Measurements from ENCODE around the gene LRRC71. TPM values are rescaled to one million over a fixed set of nuclear protein-coding genes. Genes with fewer than 3 reads are reported as not detected.
A peak's percentile ranks its signal among the peaks of the same experiment; 100 is the strongest.

Gene LRRC71
- total and polyA plus RNA-seq, 2 donors from 2014 or later = 0.19 to 0.50 TPM

- Histone ChIP-seq H3K27ac (ENCODE audit: low read depth in 2 of 2, low read length in 2 of 2) (peak overlapping the region; percentile 82 to 95), H3K9me3 (ENCODE audit: control insufficient read depth in 2 of 3, insufficient read depth in 1 of 3, low read length in 3 of 3) (no peaks in the 10 kb centered on the region), H3K9ac (ENCODE audit: low read length in 3 of 3) (peak overlapping the region in 2 of 3 donors; percentile 54 to 67), H3K4me1 (ENCODE audit: control insufficient read depth in 2 of 3, insufficient read depth in 2 of 3, low read depth in 1 of 3, low read length in 3 of 3) (peaks cover 0 to 16% (median 4%) of the 10 kb centered on the region in 3 donors), H3K4me3 (ENCODE audit: low read length in 3 of 3) (peak overlapping the region in 1 of 3 donors; percentile 67), H3K27me3 (ENCODE audit: control insufficient read depth, insufficient read depth, low read length) (no peaks in the 10 kb centered on the region), H3K36me3 (ENCODE audit: control insufficient read depth in 2 of 3, insufficient read depth in 3 of 3, low read length in 3 of 3) (no peaks in the 10 kb centered on the region)
- intact Hi-C loops (cut with DNase I) = no loop called here
- FAIRE-seq (no peak), DNase-seq (peak in 2 of 5 donors; percentile 57 to 88)
- TF ChIP-seq, protein P1, sequence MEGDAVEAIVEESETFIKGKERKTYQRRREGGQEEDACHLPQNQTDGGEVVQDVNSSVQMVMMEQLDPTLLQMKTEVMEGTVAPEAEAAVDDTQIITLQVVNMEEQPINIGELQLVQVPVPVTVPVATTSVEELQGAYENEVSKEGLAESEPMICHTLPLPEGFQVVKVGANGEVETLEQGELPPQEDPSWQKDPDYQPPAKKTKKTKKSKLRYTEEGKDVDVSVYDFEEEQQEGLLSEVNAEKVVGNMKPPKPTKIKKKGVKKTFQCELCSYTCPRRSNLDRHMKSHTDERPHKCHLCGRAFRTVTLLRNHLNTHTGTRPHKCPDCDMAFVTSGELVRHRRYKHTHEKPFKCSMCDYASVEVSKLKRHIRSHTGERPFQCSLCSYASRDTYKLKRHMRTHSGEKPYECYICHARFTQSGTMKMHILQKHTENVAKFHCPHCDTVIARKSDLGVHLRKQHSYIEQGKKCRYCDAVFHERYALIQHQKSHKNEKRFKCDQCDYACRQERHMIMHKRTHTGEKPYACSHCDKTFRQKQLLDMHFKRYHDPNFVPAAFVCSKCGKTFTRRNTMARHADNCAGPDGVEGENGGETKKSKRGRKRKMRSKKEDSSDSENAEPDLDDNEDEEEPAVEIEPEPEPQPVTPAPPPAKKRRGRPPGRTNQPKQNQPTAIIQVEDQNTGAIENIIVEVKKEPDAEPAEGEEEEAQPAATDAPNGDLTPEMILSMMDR (IDR thresholded peaks at IDR 0.05; ENCODE audit: borderline replicate concordance, extremely low read depth, insufficient read depth) = no peak
These were observed 25.5 kb upstream of the LRRC71 start for GRCh38 chr1:156894711-156895454.

DNA sequence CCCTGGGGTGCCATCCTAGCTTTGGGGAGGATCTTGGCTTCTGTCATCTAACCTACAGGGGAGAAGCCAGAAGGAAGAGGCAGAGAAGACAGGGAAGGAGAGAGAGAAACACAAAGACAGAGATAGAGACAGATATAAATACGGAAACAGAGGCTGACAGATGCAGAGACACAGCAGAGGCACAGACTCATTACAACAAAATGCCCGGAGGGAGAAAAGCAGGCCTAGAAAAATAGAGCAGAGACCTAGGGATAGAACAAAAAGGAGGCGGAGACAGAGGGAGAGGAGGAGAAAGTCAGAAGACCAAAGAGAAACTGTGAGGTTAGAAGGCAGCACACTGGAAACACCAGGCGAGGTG lies 25.0 kb upstream of the LRRC71 start:
- intact Hi-C loops (cut with DNase I) = no loop called here
- no peaks in the 10 kb centered on the region for H3K27me3 ChIP-seq (ENCODE audit: control insufficient read depth, insufficient read depth, low read length)

DNA sequence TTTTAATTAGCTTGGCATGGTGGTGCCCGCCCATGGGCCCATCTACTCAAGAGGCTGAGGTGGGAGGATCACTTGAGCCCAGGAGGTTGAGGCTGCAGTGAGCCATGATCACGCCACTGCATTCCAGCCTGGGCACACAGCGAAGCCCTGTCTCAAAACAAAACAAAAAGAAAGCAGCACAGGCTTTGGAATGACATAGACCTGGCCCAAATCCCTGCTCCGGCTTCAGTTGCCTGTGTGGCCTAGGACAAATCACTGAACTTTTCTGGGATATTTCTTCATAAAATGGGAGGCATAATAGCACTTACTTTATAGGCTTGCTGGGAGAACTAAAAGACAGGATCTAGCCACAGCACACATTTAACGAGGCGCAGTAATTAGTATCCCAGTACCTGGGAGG lies 24.5 kb upstream of the LRRC71 start:
- no peaks in the 10 kb centered on the region for H3K36me3 ChIP-seq (ENCODE audit: control insufficient read depth in 2 of 3, insufficient read depth in 3 of 3, low read length in 3 of 3)
- no peak overlapping the region for H3K4me3 ChIP-seq (ENCODE audit: low read length in 3 of 3)
- no peak overlapping the region for H3K9ac ChIP-seq (ENCODE audit: low read length in 3 of 3)
- FAIRE-seq (no peak), DNase-seq (peak in 1 of 5 donors; percentile 22)
- H3K27ac ChIP-seq (ENCODE audit: low read depth in 2 of 2, low read length in 2 of 2) = peak overlapping the region in 1 of 2 donors; percentile 95
- no peaks in the 10 kb centered on the region for H3K9me3 ChIP-seq (ENCODE audit: control insufficient read depth in 2 of 3, insufficient read depth in 1 of 3, low read length in 3 of 3)
- no peaks in the 10 kb centered on the region for H3K27me3 ChIP-seq (ENCODE audit: control insufficient read depth, insufficient read depth, low read length)
- TF ChIP-seq, protein P1 (IDR thresholded peaks at IDR 0.05; ENCODE audit: borderline replicate concordance, extremely low read depth, insufficient read depth) = no peak
- peaks cover 0 to 18% (median 4%) of the 10 kb centered on the region in 3 donors for H3K4me1 ChIP-seq (ENCODE audit: control insufficient read depth in 2 of 3, insufficient read depth in 2 of 3, low read depth in 1 of 3, low read length in 3 of 3)
- intact Hi-C loops (cut with DNase I) = no loop called here

More for the DNA sequence above, 25.0 kb upstream of the LRRC71 start:
- H3K36me3 ChIP-seq (ENCODE audit: control insufficient read depth in 2 of 3, insufficient read depth in 3 of 3, low read length in 3 of 3) = no peaks in the 10 kb centered on the region
- peak overlapping the region in 2 of 3 donors; percentile 29 to 61 for H3K9ac ChIP-seq (ENCODE audit: low read length in 3 of 3)
- DNase-seq = no peak
- FAIRE-seq = no peak
- peak overlapping the region in 1 of 3 donors; percentile 67 for H3K4me3 ChIP-seq (ENCODE audit: low read length in 3 of 3)
- H3K27ac ChIP-seq (ENCODE audit: low read depth in 2 of 2, low read length in 2 of 2) = peak overlapping the region; percentile 82 to 95
- peaks cover 0 to 18% (median 4%) of the 10 kb centered on the region in 3 donors for H3K4me1 ChIP-seq (ENCODE audit: control insufficient read depth in 2 of 3, insufficient read depth in 2 of 3, low read depth in 1 of 3, low read length in 3 of 3)
- H3K9me3 ChIP-seq (ENCODE audit: control insufficient read depth in 2 of 3, insufficient read depth in 1 of 3, low read length in 3 of 3) = no peaks in the 10 kb centered on the region
- TF ChIP-seq, protein P1 (IDR thresholded peaks at IDR 0.05; ENCODE audit: borderline replicate concordance, extremely low read depth, insufficient read depth) = no peak
